GM12801 (cell line): ENCODE data around the gene SEPTIN3.

ENCODE experiments used
- TF ChIP-seq, protein P1 (sequence below): IDR thresholded peaks from one replicate; pipeline ENCODE4 v1.5.1; 2011; ENCODE audit warnings: control low read depth; ENCODE audit not compliant: insufficient read length; ENCODE audit errors: extremely low read depth

The SEPTIN3 gene

DNA sequence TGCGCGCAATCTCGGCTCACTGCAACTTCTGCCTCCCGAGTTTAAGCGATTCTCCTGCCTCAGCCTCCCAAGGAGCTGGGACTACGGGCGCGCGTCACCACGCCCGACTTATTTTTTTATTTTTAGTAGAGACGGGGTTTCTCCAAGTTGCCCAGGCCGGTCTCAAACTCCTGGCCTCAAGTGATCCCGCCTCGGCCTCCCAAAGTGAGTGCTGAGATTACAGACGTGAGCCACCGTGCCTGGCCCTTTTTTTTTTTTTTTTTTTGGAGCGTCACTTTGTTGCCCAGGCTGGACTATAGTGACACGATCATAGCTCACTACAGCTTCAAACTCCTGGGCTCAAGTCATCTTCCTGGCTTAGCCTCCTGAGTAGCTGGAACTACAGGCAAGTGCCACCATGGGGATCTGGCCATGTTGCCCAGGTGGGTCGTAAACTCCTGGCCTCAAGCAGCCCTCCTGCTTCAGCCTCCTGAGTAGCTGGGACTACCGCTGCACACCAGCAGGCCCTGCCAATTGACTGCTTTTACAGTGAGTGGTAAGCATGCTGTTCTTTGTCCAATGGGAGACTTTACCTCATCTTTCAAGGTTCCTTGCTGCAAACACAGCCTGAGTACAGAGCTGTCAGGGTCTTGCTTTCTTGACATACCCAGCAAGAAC is 21.7 kb upstream of the SEPTIN3 start:
- TF ChIP-seq, protein P1, sequence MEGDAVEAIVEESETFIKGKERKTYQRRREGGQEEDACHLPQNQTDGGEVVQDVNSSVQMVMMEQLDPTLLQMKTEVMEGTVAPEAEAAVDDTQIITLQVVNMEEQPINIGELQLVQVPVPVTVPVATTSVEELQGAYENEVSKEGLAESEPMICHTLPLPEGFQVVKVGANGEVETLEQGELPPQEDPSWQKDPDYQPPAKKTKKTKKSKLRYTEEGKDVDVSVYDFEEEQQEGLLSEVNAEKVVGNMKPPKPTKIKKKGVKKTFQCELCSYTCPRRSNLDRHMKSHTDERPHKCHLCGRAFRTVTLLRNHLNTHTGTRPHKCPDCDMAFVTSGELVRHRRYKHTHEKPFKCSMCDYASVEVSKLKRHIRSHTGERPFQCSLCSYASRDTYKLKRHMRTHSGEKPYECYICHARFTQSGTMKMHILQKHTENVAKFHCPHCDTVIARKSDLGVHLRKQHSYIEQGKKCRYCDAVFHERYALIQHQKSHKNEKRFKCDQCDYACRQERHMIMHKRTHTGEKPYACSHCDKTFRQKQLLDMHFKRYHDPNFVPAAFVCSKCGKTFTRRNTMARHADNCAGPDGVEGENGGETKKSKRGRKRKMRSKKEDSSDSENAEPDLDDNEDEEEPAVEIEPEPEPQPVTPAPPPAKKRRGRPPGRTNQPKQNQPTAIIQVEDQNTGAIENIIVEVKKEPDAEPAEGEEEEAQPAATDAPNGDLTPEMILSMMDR: no peak

DNA sequence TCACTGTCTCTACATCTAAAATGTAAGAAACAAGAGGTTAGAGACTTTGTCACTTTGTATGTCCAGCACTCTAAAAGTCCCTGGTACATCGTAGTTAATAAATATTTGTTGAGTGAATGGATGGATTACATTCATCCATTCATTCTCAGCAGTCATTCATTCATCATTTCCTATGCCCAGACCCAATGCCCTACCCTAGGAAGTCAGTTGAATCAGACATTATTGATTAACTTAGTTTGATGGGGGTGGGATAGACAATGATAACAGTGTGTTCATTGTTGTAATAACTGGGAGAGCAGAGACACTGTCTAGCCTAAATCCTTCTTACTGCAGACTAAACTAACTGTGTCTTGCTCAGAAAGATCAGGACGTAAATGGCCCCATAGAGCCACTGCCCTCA is 21.1 kb upstream of the SEPTIN3 start:
- TF ChIP-seq, protein P1: no peak

GRCh38 chr22:41949297-41949965 is 19.8 kb upstream of the SEPTIN3 start:
- TF ChIP-seq, protein P1: no peak

- TF ChIP-seq, protein P1: no peak
These were observed 17.3 kb upstream of the SEPTIN3 start, which contains the start of gene SMIM45 for GRCh38 chr22:41951898-41952474. Gene SMIM45 (plus strand): TSS chr22:41952150.

DNA sequence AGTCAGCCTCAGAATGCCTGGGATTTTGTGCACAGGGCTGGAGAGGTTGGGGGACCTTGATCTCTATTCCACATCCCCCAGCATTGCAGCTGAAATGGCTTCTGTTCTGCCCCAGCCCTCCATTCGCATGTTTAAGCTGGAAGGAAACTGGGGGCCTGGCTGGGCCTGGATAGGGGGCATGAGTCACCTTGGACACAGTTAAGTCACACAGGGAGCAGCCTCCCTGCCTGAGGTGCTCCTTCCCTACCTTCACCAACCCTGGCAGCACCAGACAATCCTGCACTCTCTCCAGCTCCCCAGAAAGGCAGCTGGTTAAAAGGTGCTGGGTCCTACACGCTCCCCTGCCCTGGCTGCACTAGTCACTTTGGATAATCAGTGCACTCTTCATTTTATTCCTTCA is 16.5 kb upstream of the SEPTIN3 start:
- TF ChIP-seq, protein P1: no peak

DNA sequence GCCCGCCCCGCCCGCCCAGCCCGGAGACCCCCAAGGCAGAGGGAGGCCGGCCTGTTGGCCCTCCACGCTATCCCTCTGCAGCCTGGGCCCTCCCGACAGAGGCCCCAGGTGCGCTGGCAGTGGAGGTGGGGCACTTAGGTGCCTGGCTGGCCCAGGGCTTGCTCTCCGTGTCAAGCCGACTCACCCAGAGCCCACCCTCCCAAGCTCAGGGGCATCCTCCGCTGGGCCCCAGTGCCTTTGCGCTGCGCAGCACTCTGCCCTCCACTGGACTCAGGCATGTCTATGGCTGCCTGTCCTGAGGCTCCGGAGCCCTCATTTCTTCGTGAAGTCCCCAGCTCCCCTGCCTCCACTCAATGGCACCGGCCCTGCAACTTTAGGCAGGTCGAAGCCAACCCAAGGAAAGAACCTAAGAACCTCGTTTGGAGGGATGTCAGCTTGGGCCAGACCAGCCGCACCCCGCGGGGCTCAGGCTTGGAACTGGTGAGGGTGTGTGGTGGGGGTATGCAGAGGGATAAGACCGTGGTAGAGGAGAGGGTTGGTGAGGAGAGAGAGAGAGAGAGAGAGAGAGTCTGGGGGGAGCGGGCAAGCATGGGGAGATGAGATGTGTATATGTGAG is 11.2 kb upstream of the SEPTIN3 start:
- TF ChIP-seq, protein P1: no peak

GRCh38 chr22:41963453-41964111 is 5.7 kb upstream of the SEPTIN3 start:
- TF ChIP-seq, protein P1: no peak
